Measurements from ENCODE around the gene RAD9A.
A peak's percentile ranks its signal among the peaks of the same experiment; 100 is the strongest.

Gene RAD9A

GRCh38 chr11:67445515-67445914 is 53.7 kb downstream of the RAD9A start:
- Histone ChIP-seq H3K4me2 (ENCODE audit: low read length) (peak overlapping the region; percentile 89), H3K27me3 (ENCODE audit: insufficient read depth, low read length) (no peaks in the 10 kb centered on the region), H3K4me1 (ENCODE audit: insufficient read depth, low read length, severe bottlenecking) (peaks cover 84% of the 10 kb centered on the region), H3K4me3 (ENCODE audit: low read depth, low read length, poor library complexity, severe bottlenecking) (peak overlapping the region; percentile 61), H3F3A (ENCODE audit: insufficient read depth, low read length) (peaks cover 9% of the 10 kb centered on the region; the same call in 1 of the 2 replicates), H3K9ac (ENCODE audit: low read length) (peak overlapping the region; percentile 72; the same call in 1 of the 2 replicates), H3K79me2 (ENCODE audit: insufficient read depth, low read length) (no peaks in the 10 kb centered on the region), H2AFZ (ENCODE audit: low read length) (no peak overlapping the region), H4K20me1 (ENCODE audit: insufficient read depth, low read length) (no peaks in the 10 kb centered on the region), H3K36me3 (ENCODE audit: insufficient read depth, low read length) (no peaks in the 10 kb centered on the region), H3K27ac (ENCODE audit: low read depth, low read length, poor library complexity, severe bottlenecking) (peak overlapping the region; percentile 96), H3K9me3 (ENCODE audit: low read length) (no peaks in the 10 kb centered on the region), H3K9me2 (ENCODE audit: low read depth, low read length) (no peaks in the 10 kb centered on the region)
- TF ChIP-seq EZH2 (IDR thresholded peaks at IDR 0.05; ENCODE audit: borderline replicate concordance, low read length) = no peak
- no peak for TF ChIP-seq CTCF (IDR thresholded peaks at IDR 0.05; ENCODE audit: low read length)

All from OCI-LY1 (cell line).